HEK293 (cell line): ENCODE data around the gene MPPE1.
A peak's percentile ranks its signal among the peaks of the same experiment; 100 is the strongest.

Experiments used
- CTCF ChIP-seq: fragments of 450-650 bp; formaldehyde crosslinking; IDR thresholded peaks from 2 replicates; pipeline ENCODE4 v1.5.1; 2016; ENCODE audit warnings: missing biosample characterization, missing genetic modification characterization
- MZF1 ChIP-seq: fragments of 450-650 bp; formaldehyde crosslinking; IDR thresholded peaks from 2 replicates; pipeline ENCODE4 v1.5.1; 2017; ENCODE audit warnings: missing biosample characterization, missing genetic modification characterization, borderline replicate concordance
- SCRT2 ChIP-seq: fragments of 450-650 bp; formaldehyde crosslinking; IDR thresholded peaks from 2 replicates; pipeline ENCODE4 v1.5.1; 2016; ENCODE audit warnings: missing biosample characterization, missing genetic modification characterization
- SP7 ChIP-seq: fragments of 450-650 bp; formaldehyde crosslinking; IDR thresholded peaks from 2 replicates; pipeline ENCODE4 v1.5.1; 2016; ENCODE audit warnings: missing biosample characterization, missing genetic modification characterization
- ZBTB17 ChIP-seq: fragments of 450-650 bp; formaldehyde crosslinking; IDR thresholded peaks from 2 replicates; pipeline ENCODE4 v1.5.1; 2016; ENCODE audit warnings: missing biosample characterization, missing genetic modification characterization
- ZBTB20 ChIP-seq: fragments of 450-650 bp; formaldehyde crosslinking; IDR thresholded peaks from 2 replicates; pipeline ENCODE4 v1.5.1; 2016; ENCODE audit warnings: missing biosample characterization, missing genetic modification characterization
- ZFP37 ChIP-seq: fragments of 450-650 bp; formaldehyde crosslinking; IDR thresholded peaks from 2 replicates; pipeline ENCODE4 v1.5.1; 2016; ENCODE audit warnings: missing biosample characterization, missing genetic modification characterization
- ZNF239 ChIP-seq: fragments of 450-650 bp; formaldehyde crosslinking; IDR thresholded peaks from 2 replicates; pipeline ENCODE4 v1.5.1; 2016; ENCODE audit warnings: missing biosample characterization, missing genetic modification characterization
- ZNF350 ChIP-seq: fragments of 450-650 bp; formaldehyde crosslinking; IDR thresholded peaks from 2 replicates; pipeline ENCODE4 v1.5.0; 2017; ENCODE audit warnings: missing biosample characterization, mild to moderate bottlenecking, missing genetic modification characterization
- ZNF629 ChIP-seq: fragments of 450-650 bp; formaldehyde crosslinking; IDR thresholded peaks from 2 replicates; pipeline ENCODE4 v1.5.1; 2017; ENCODE audit warnings: missing biosample characterization, missing genetic modification characterization
- ZNF785 ChIP-seq: fragments of 450-650 bp; formaldehyde crosslinking; IDR thresholded peaks from 2 replicates; pipeline ENCODE4 v1.5.1; 2016; ENCODE audit warnings: missing biosample characterization, missing genetic modification characterization
- TF ChIP-seq, protein P1 (sequence below): fragments of 450-650 bp; formaldehyde crosslinking; IDR thresholded peaks from 2 replicates; pipeline ENCODE4 v1.5.1; 2017; ENCODE audit warnings: missing biosample characterization, missing genetic modification characterization
- TF ChIP-seq, protein P2 (sequence below): fragments of 450-650 bp; formaldehyde crosslinking; IDR thresholded peaks from 2 replicates; pipeline ENCODE4 v1.5.1; 2016; ENCODE audit warnings: missing biosample characterization, missing genetic modification characterization
- TF ChIP-seq, protein P3 (sequence below): fragments of 450-650 bp; formaldehyde crosslinking; IDR thresholded peaks from 2 replicates; pipeline ENCODE4 v1.5.1; 2016; ENCODE audit warnings: missing biosample characterization, missing genetic modification characterization, borderline replicate concordance

- TF ChIP-seq CTCF (tag by site-specific recombination) (no peak), ZBTB17 (tag by site-specific recombination) (no peak), MZF1 (tag by site-specific recombination) (no peak), ZBTB20 (tag by site-specific recombination) (no peak), SP7 (tag by site-specific recombination) (no peak), ZNF629 (tag by site-specific recombination) (peak; percentile 50; the same call in 1 of the 2 replicates), ZFP37 (tag by site-specific recombination) (no peak), ZNF239 (no peak), ZNF350 (tag by site-specific recombination) (no peak), SCRT2 (tag by site-specific recombination) (no peak), ZNF785 (tag by site-specific recombination) (no peak)
- TF ChIP-seq, protein P1, sequence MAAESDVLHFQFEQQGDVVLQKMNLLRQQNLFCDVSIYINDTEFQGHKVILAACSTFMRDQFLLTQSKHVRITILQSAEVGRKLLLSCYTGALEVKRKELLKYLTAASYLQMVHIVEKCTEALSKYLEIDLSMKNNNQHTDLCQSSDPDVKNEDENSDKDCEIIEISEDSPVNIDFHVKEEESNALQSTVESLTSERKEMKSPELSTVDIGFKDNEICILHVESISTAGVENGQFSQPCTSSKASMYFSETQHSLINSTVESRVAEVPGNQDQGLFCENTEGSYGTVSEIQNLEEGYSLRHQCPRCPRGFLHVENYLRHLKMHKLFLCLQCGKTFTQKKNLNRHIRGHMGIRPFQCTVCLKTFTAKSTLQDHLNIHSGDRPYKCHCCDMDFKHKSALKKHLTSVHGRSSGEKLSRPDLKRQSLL (tag by site-specific recombination): no peak
- TF ChIP-seq, protein P2, sequence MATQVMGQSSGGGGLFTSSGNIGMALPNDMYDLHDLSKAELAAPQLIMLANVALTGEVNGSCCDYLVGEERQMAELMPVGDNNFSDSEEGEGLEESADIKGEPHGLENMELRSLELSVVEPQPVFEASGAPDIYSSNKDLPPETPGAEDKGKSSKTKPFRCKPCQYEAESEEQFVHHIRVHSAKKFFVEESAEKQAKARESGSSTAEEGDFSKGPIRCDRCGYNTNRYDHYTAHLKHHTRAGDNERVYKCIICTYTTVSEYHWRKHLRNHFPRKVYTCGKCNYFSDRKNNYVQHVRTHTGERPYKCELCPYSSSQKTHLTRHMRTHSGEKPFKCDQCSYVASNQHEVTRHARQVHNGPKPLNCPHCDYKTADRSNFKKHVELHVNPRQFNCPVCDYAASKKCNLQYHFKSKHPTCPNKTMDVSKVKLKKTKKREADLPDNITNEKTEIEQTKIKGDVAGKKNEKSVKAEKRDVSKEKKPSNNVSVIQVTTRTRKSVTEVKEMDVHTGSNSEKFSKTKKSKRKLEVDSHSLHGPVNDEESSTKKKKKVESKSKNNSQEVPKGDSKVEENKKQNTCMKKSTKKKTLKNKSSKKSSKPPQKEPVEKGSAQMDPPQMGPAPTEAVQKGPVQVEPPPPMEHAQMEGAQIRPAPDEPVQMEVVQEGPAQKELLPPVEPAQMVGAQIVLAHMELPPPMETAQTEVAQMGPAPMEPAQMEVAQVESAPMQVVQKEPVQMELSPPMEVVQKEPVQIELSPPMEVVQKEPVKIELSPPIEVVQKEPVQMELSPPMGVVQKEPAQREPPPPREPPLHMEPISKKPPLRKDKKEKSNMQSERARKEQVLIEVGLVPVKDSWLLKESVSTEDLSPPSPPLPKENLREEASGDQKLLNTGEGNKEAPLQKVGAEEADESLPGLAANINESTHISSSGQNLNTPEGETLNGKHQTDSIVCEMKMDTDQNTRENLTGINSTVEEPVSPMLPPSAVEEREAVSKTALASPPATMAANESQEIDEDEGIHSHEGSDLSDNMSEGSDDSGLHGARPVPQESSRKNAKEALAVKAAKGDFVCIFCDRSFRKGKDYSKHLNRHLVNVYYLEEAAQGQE: no peak
- TF ChIP-seq, protein P3, sequence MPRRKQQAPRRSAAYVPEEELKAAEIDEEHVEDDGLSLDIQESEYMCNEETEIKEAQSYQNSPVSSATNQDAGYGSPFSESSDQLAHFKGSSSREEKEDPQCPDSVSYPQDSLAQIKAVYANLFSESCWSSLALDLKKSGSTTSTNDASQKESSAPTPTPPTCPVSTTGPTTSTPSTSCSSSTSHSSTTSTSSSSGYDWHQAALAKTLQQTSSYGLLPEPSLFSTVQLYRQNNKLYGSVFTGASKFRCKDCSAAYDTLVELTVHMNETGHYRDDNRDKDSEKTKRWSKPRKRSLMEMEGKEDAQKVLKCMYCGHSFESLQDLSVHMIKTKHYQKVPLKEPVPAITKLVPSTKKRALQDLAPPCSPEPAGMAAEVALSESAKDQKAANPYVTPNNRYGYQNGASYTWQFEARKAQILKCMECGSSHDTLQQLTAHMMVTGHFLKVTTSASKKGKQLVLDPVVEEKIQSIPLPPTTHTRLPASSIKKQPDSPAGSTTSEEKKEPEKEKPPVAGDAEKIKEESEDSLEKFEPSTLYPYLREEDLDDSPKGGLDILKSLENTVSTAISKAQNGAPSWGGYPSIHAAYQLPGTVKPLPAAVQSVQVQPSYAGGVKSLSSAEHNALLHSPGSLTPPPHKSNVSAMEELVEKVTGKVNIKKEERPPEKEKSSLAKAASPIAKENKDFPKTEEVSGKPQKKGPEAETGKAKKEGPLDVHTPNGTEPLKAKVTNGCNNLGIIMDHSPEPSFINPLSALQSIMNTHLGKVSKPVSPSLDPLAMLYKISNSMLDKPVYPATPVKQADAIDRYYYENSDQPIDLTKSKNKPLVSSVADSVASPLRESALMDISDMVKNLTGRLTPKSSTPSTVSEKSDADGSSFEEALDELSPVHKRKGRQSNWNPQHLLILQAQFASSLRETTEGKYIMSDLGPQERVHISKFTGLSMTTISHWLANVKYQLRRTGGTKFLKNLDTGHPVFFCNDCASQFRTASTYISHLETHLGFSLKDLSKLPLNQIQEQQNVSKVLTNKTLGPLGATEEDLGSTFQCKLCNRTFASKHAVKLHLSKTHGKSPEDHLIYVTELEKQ (tag by site-specific recombination): no peak
Observed at GRCh38 chr18:11859903-11860407, 48.2 kb downstream of the MPPE1 start.
